ENCODE data around the gene PHC2. TPM values are rescaled to one million over a fixed set of nuclear protein-coding genes. Genes with fewer than 3 reads are reported as not detected.

The PHC2 gene
- total and polyA plus RNA-seq, 2 experiments from 2014 or later = 77.5 to 121 TPM

GRCh38 chr1:33393524-33393923 lies 37.4 kb downstream of the PHC2 start:
- WGBS (ENCODE audit: low lambda C conversion rate, missing lambda C conversion rate) = 89% methylated on average over 2 of the region's 2 CpGs
- DNase-seq (ENCODE audit: low spot score) = no peak
- Histone ChIP-seq H3K36me3 (replicated peaks; ENCODE audit: insufficient read depth, low read depth) (no peaks in the 10 kb centered on the region), H3K27me3 (no peaks in the 10 kb centered on the region), H3K4me1 (ENCODE audit: insufficient read depth) (no peaks in the 10 kb centered on the region), H3K9me2 (replicated peaks; ENCODE audit: insufficient read depth) (no peaks in the 10 kb centered on the region), H3K4me3 (no peak overlapping the region), H3K79me2 (no peaks in the 10 kb centered on the region), H2AFZ (no peak overlapping the region), H4K20me1 (ENCODE audit: insufficient read depth, poor library complexity, severe bottlenecking) (no peaks in the 10 kb centered on the region), H3K27ac (no peak overlapping the region), H3K4me2 (no peak overlapping the region), H3K9me3 (ENCODE audit: low read depth) (no peaks in the 10 kb centered on the region)
- TF ChIP-seq, protein P1, sequence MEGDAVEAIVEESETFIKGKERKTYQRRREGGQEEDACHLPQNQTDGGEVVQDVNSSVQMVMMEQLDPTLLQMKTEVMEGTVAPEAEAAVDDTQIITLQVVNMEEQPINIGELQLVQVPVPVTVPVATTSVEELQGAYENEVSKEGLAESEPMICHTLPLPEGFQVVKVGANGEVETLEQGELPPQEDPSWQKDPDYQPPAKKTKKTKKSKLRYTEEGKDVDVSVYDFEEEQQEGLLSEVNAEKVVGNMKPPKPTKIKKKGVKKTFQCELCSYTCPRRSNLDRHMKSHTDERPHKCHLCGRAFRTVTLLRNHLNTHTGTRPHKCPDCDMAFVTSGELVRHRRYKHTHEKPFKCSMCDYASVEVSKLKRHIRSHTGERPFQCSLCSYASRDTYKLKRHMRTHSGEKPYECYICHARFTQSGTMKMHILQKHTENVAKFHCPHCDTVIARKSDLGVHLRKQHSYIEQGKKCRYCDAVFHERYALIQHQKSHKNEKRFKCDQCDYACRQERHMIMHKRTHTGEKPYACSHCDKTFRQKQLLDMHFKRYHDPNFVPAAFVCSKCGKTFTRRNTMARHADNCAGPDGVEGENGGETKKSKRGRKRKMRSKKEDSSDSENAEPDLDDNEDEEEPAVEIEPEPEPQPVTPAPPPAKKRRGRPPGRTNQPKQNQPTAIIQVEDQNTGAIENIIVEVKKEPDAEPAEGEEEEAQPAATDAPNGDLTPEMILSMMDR (IDR thresholded peaks at IDR 0.05; ENCODE audit: poor library complexity) = no peak
- TF ChIP-seq EZH2phosphoT487 (IDR thresholded peaks at IDR 0.05; ENCODE audit: low read depth, severe bottlenecking, unreplicated experiment) (no peak), EZH2 (IDR thresholded peaks at IDR 0.05; ENCODE audit: borderline replicate concordance) (no peak)

DNA sequence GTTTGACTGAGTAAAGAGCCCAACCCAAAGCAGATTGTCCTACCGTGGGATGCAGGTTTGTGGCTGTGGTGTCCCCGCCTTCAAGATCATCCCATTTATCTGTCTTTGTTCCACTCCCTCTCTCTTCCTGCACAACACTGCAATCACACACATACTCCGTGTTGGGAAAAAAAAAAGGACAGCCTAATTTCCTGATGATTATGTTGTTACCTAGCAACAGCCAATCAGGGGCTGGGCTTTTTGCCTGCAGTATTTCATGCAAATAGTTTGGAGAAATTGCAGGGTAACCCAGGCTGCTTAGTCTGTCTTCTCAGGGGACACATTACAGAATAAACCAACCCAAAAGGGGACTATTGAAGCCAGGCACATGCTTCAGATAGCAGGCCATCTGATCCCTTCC lies 38.3 kb downstream of the PHC2 start:
- Histone ChIP-seq H3K4me1 (ENCODE audit: insufficient read depth) (no peaks in the 10 kb centered on the region), H3K9me3 (ENCODE audit: low read depth) (no peaks in the 10 kb centered on the region), H3K9me2 (replicated peaks; ENCODE audit: insufficient read depth) (no peaks in the 10 kb centered on the region), H3K27ac (no peak overlapping the region), H3K36me3 (replicated peaks; ENCODE audit: insufficient read depth, low read depth) (no peaks in the 10 kb centered on the region), H3K27me3 (no peaks in the 10 kb centered on the region), H3K4me2 (no peak overlapping the region), H3K4me3 (no peak overlapping the region), H3K79me2 (no peaks in the 10 kb centered on the region), H2AFZ (no peak overlapping the region), H4K20me1 (ENCODE audit: insufficient read depth, poor library complexity, severe bottlenecking) (no peaks in the 10 kb centered on the region)
- no peak for TF ChIP-seq EZH2 (IDR thresholded peaks at IDR 0.05; ENCODE audit: borderline replicate concordance)
- no peak for TF ChIP-seq EZH2phosphoT487 (IDR thresholded peaks at IDR 0.05; ENCODE audit: low read depth, severe bottlenecking, unreplicated experiment)
- TF ChIP-seq, protein P1 (IDR thresholded peaks at IDR 0.05; ENCODE audit: poor library complexity) = no peak
- WGBS (ENCODE audit: low lambda C conversion rate, missing lambda C conversion rate) = 41% methylated on average over 3 of the region's 3 CpGs
- no peak for DNase-seq (ENCODE audit: low spot score)

GRCh38 chr1:33392206-33392605 lies 38.7 kb downstream of the PHC2 start:
- H3K36me3 ChIP-seq (replicated peaks; ENCODE audit: insufficient read depth, low read depth) = no peaks in the 10 kb centered on the region
- H3K27me3 ChIP-seq = no peaks in the 10 kb centered on the region
- TF ChIP-seq EZH2phosphoT487 (IDR thresholded peaks at IDR 0.05; ENCODE audit: low read depth, severe bottlenecking, unreplicated experiment) = no peak
- TF ChIP-seq EZH2 (IDR thresholded peaks at IDR 0.05; ENCODE audit: borderline replicate concordance) = no peak
- TF ChIP-seq, protein P1 (IDR thresholded peaks at IDR 0.05; ENCODE audit: poor library complexity) = no peak
- H3K79me2 ChIP-seq = no peaks in the 10 kb centered on the region
- no peak overlapping the region for H3K4me2 ChIP-seq
- no peak for DNase-seq (ENCODE audit: low spot score)
- no peaks in the 10 kb centered on the region for H3K9me2 ChIP-seq (replicated peaks; ENCODE audit: insufficient read depth)
- no peaks in the 10 kb centered on the region for H3K9me3 ChIP-seq (ENCODE audit: low read depth)
- H3K4me3 ChIP-seq = no peak overlapping the region
- no peaks in the 10 kb centered on the region for H3K4me1 ChIP-seq (ENCODE audit: insufficient read depth)
- WGBS (ENCODE audit: low lambda C conversion rate, missing lambda C conversion rate) = 73% methylated on average over 8 of the region's 8 CpGs
- no peaks in the 10 kb centered on the region for H4K20me1 ChIP-seq (ENCODE audit: insufficient read depth, poor library complexity, severe bottlenecking)
- no peak overlapping the region for H3K27ac ChIP-seq
- H2AFZ ChIP-seq = no peak overlapping the region
